ENCODE data around the gene CFAP97D1. TPM values are rescaled to one million over a fixed set of nuclear protein-coding genes. Genes with fewer than 3 reads are reported as not detected.

Gene CFAP97D1
- total and polyA plus RNA-seq, 10 of the 15 experiments (the other 5 are each of a cell fraction or from before 2014, with no cell fraction given), result 0.13 TPM; not detected in 9

- TF ChIP-seq E2F8 (IDR thresholded peaks at IDR 0.05; ENCODE audit: low read depth, partially characterized antibody), result no peak
- no peak for TF ChIP-seq PBX3 (IDR thresholded peaks at IDR 0.05; ENCODE audit: insufficient replicate concordance, low read depth, low read length)
- TF ChIP-seq CHD1 (IDR thresholded peaks at IDR 0.05; ENCODE audit: low read depth, low read length), result no peak
- TF ChIP-seq MTA3 (IDR thresholded peaks at IDR 0.05; ENCODE audit: borderline replicate concordance, low read length), result no peak
- no peak for TF ChIP-seq NR2C1 (IDR thresholded peaks at IDR 0.05)
- no peak for TF ChIP-seq TARDBP (IDR thresholded peaks at IDR 0.05; ENCODE audit: borderline replicate concordance)
- TF ChIP-seq CUX1 (IDR thresholded peaks at IDR 0.05; ENCODE audit: insufficient replicate concordance, low read depth, low read length), result no peak
- TF ChIP-seq POLR2AphosphoS2 (IDR thresholded peaks at IDR 0.05; ENCODE audit: low read depth, low read length), result no peak
- no peak for TF ChIP-seq ATF2 (IDR thresholded peaks at IDR 0.05; ENCODE audit: low read length)
- TF ChIP-seq ZBTB40 (IDR thresholded peaks at IDR 0.05; ENCODE audit: borderline replicate concordance), result no peak
- TF ChIP-seq TBL1XR1 (IDR thresholded peaks at IDR 0.05; ENCODE audit: low read depth, low read length), result no peak
- TF ChIP-seq MTA2 (IDR thresholded peaks at IDR 0.05; ENCODE audit: low read depth), result no peak
- 0 out of 2 replicates have a peak, but pooled peaks have one; percentile 14 for TF ChIP-seq HCFC1 (IDR thresholded peaks at IDR 0.05; ENCODE audit: low read length)
Measured at GRCh38 chr17:43760254-43760852, 19.9 kb upstream of the CFAP97D1 start (continued).

Data from GM12878 (cell line).